GM19328 (cell line): ENCODE data around the gene FBXO40.
"Not testable (repeated sequence)": the region's sequence is repeated elsewhere in the genome, so short reads cannot be mapped to it uniquely, and the experiment has no call there.

Experiments used
- ATAC-seq: cut with Tn5 transposase; IDR thresholded peaks from one replicate; pipeline ENCODE4 v1.9.1; 2021; ENCODE audit warnings: mild to moderate bottlenecking, moderate library complexity; ENCODE audit not compliant: unreplicated experiment

Gene FBXO40

GRCh38 chr3:121592856-121593702 lies at the start of gene FBXO40:
TSS of gene FBXO40 (plus strand) at chr3:121593379. CDS start at chr3:121620576, 27,197 bp downstream.
- no peak for ATAC-seq

- ATAC-seq: peak; percentile 8
Observed at GRCh38 chr3:121545049-121545573, 48.1 kb upstream of the FBXO40 start.

GRCh38 chr3:121545574-121546455 lies 47.4 kb upstream of the FBXO40 start, which contains the start of gene POLQ:
TSS of gene POLQ (minus strand) at chr3:121545988. CDS start at chr3:121545877, 111 bp downstream.
- ATAC-seq: peak; percentile 79

GRCh38 chr3:121552379-121552778 lies 40.8 kb upstream of the FBXO40 start:
- no peak for ATAC-seq

GRCh38 chr3:121552797-121553196 lies 40.4 kb upstream of the FBXO40 start:
- no peak for ATAC-seq

- no peak for ATAC-seq
Observed at GRCh38 chr3:121557426-121557934, 35.7 kb upstream of the FBXO40 start.

- no peak for ATAC-seq
Observed at GRCh38 chr3:121562148-121562547, 31.0 kb upstream of the FBXO40 start.

GRCh38 chr3:121566773-121567172 lies 26.4 kb upstream of the FBXO40 start:
- ATAC-seq: no peak

GRCh38 chr3:121567649-121568048 lies 25.5 kb upstream of the FBXO40 start, which contains the start of gene ARGFX:
TSS of gene ARGFX (plus strand) at chr3:121567949. CDS start at chr3:121570714, 2,765 bp downstream.
- no peak for ATAC-seq

GRCh38 chr3:121574449-121574848 lies 18.7 kb upstream of the FBXO40 start:
- no peak for ATAC-seq

- no peak for ATAC-seq
Observed at GRCh38 chr3:121581691-121582090, 11.5 kb upstream of the FBXO40 start.

- no peak for ATAC-seq
Observed at GRCh38 chr3:121584418-121584817, 8.8 kb upstream of the FBXO40 start.

- ATAC-seq: not testable (repeated sequence)
Observed at GRCh38 chr3:121593806-121594205, 627 bp downstream of the FBXO40 start.

GRCh38 chr3:121594850-121595249 lies 1.7 kb downstream of the FBXO40 start:
- no peak for ATAC-seq

- ATAC-seq: no peak
Observed at GRCh38 chr3:121595765-121596406, 2.7 kb downstream of the FBXO40 start.

GRCh38 chr3:121598564-121598963 lies 5.4 kb downstream of the FBXO40 start:
- ATAC-seq: no peak

- not testable (repeated sequence) for ATAC-seq
Observed at GRCh38 chr3:121599900-121600299, 6.7 kb downstream of the FBXO40 start.

GRCh38 chr3:121601212-121601812 lies 8.1 kb downstream of the FBXO40 start:
- no peak for ATAC-seq

- ATAC-seq: no peak
Observed at GRCh38 chr3:121604759-121605158, 11.6 kb downstream of the FBXO40 start.

- no peak for ATAC-seq
Observed at GRCh38 chr3:121606106-121606505, 12.9 kb downstream of the FBXO40 start.
